DND-41 (cell line): ENCODE results near the gene COL25A1.
"Not testable (repeated sequence)": the region's sequence is repeated elsewhere in the genome, so short reads cannot be mapped to it uniquely, and the experiment has no call there.

ENCODE experiments used
- EZH2 ChIP-seq: IDR thresholded peaks from 3 replicates; pipeline ENCODE4 v1.6.1; 2012; ENCODE audit warnings: borderline replicate concordance, low read depth, mild to moderate bottlenecking, moderate library complexity, low read length, inconsistent platforms; ENCODE audit not compliant: severe bottlenecking
- TF ChIP-seq, protein P1 (sequence below): IDR thresholded peaks from 2 replicates; pipeline ENCODE4 v1.5.1; 2012; ENCODE audit warnings: borderline replicate concordance, low read length, moderate library complexity, mild to moderate bottlenecking; ENCODE audit not compliant: poor library complexity, severe bottlenecking; ENCODE audit errors: extremely low read depth

DNA sequence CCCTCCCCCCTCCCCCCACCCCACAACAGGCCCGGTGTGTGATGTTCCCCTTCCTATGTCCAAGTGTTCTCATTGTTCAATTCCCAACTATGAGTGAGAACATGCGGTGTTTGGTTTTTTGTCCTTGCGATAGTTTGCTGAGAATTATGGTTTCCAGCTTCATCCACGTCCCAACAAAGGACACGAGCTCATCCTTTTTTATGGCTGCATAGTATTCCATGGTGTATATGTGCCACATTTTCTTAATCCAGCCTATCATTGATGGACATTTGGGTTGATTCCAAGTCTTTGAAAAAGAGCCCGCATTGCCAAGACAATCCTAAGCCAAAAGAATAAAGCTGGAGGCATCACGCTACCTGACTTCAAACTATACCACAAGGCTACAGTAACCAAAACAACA, 231.8 kb downstream of the COL25A1 start:
- TF ChIP-seq, protein P1, sequence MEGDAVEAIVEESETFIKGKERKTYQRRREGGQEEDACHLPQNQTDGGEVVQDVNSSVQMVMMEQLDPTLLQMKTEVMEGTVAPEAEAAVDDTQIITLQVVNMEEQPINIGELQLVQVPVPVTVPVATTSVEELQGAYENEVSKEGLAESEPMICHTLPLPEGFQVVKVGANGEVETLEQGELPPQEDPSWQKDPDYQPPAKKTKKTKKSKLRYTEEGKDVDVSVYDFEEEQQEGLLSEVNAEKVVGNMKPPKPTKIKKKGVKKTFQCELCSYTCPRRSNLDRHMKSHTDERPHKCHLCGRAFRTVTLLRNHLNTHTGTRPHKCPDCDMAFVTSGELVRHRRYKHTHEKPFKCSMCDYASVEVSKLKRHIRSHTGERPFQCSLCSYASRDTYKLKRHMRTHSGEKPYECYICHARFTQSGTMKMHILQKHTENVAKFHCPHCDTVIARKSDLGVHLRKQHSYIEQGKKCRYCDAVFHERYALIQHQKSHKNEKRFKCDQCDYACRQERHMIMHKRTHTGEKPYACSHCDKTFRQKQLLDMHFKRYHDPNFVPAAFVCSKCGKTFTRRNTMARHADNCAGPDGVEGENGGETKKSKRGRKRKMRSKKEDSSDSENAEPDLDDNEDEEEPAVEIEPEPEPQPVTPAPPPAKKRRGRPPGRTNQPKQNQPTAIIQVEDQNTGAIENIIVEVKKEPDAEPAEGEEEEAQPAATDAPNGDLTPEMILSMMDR = not testable (repeated sequence)
- TF ChIP-seq EZH2 = not testable (repeated sequence)
